ENCODE measurements around the gene EIF4E2.

EIF4E2 gene

DNA sequence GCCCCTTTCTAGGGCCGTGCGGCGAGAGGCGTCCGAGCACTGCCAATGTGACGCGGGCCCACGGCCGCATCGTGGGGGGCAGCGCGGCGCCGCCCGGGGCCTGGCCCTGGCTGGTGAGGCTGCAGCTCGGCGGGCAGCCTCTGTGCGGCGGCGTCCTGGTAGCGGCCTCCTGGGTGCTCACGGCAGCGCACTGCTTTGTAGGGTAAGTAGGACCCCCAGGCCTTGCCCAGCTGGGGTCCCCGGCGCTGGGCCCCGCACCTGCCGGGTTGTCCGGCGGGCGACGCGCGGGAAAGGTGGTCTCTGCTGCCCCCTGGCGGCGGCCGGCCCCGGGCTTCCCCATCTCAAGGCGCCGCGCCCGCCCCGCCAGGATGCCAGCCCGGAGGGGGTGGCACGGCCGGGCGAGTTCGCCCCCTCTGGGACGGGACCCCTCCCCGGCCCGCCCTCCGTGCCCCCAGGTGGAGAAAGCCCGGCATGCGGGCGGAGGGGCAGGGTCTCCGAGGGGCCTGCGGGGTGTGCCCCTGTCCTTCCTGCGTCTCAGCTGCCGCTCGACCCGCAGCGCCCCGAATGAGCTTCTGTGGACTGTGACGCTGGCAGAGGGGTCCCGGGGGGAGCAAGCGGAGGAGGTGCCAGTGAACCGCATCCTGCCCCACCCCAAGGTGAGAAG is 28.4 kb upstream of the EIF4E2 start:
- no peaks in the 10 kb centered on the region for H3K36me3 ChIP-seq (ENCODE audit: control insufficient read depth, insufficient read depth, low read length)
- no peak overlapping the region for H3K4me3 ChIP-seq (ENCODE audit: insufficient read depth, low read depth, low read length)
- H3K27me3 ChIP-seq (ENCODE audit: control insufficient read depth, insufficient read depth, low read length, poor library complexity, severe bottlenecking) = peaks cover 68% of the 10 kb centered on the region
- H3K4me1 ChIP-seq (ENCODE audit: control insufficient read depth, insufficient read depth, low read length) = peaks cover 8% of the 10 kb centered on the region
- 14 to 16% methylated on average over 66 of the region's 66 CpGs for WGBS, 2 experiments
- no peaks in the 10 kb centered on the region for H3K9me3 ChIP-seq (ENCODE audit: control insufficient read depth, low read length)
- H3K27ac ChIP-seq (ENCODE audit: insufficient read depth, low read depth, low read length, poor library complexity, severe bottlenecking) = no peak overlapping the region

DNA sequence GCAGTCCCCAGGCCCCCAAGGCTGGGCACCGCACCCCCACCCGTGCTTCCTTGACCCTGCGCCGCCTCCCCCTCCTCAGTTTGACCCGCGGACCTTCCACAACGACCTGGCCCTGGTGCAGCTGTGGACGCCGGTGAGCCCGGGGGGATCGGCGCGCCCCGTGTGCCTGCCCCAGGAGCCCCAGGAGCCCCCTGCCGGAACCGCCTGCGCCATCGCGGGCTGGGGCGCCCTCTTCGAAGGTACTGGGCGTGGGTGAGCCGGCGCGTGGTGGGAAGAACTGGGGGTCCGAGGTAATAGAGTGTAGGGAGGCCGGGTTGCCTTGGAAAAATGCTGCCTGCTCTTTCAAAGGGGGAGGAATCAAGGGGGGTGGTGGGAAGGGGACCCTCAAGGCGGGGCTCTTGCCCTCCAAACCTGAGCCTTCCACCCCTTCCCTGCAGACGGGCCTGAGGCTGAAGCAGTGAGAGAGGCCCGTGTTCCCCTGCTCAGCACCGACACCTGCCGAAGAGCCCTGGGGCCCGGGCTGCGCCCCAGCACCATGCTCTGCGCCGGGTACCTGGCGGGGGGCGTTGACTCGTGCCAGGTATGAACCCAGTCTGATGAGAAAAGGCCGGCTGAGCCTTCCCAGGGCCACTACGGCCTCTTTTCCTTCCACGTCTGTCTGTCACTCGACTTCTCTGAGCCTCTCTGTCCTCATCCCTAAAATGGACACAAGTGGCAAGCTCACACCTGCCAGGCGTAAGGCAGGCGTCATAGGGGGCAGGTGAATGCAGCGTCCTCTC is 27.7 kb upstream of the EIF4E2 start:
- Histone ChIP-seq H3K27me3 (ENCODE audit: control insufficient read depth, insufficient read depth, low read length, poor library complexity, severe bottlenecking) (peaks cover 68% of the 10 kb centered on the region), H3K4me1 (ENCODE audit: control insufficient read depth, insufficient read depth, low read length) (peaks cover 8% of the 10 kb centered on the region)
- 39% methylated on average over 46 of the region's 46 CpGs for WGBS, 2 experiments

DNA sequence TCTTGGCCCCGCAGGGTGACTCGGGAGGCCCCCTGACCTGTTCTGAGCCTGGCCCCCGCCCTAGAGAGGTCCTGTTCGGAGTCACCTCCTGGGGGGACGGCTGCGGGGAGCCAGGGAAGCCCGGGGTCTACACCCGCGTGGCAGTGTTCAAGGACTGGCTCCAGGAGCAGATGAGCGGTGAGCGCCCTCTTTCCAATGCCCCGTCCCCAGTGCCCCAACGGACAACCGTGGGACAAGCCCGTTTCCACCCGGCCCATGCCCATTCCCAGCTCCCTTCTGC is 27.1 kb upstream of the EIF4E2 start:
- no peak overlapping the region for H3K27ac ChIP-seq (ENCODE audit: insufficient read depth, low read depth, low read length, poor library complexity, severe bottlenecking)
- WGBS, 2 experiments = 13 to 19% methylated on average over 16 of the region's 16 CpGs
- H3K4me1 ChIP-seq (ENCODE audit: control insufficient read depth, insufficient read depth, low read length) = peaks cover 8% of the 10 kb centered on the region
- H3K36me3 ChIP-seq (ENCODE audit: control insufficient read depth, insufficient read depth, low read length) = no peaks in the 10 kb centered on the region
- H3K27me3 ChIP-seq (ENCODE audit: control insufficient read depth, insufficient read depth, low read length, poor library complexity, severe bottlenecking) = peaks cover 72% of the 10 kb centered on the region
- H3K9me3 ChIP-seq (ENCODE audit: control insufficient read depth, low read length) = no peaks in the 10 kb centered on the region
- peak overlapping the region; percentile 28 for H3K4me3 ChIP-seq (ENCODE audit: insufficient read depth, low read depth, low read length)

More for the DNA sequence above, 27.7 kb upstream of the EIF4E2 start:
- H3K27ac ChIP-seq (ENCODE audit: insufficient read depth, low read depth, low read length, poor library complexity, severe bottlenecking) = no peak overlapping the region
- H3K9me3 ChIP-seq (ENCODE audit: control insufficient read depth, low read length) = no peaks in the 10 kb centered on the region
- no peaks in the 10 kb centered on the region for H3K36me3 ChIP-seq (ENCODE audit: control insufficient read depth, insufficient read depth, low read length)
- no peak overlapping the region for H3K4me3 ChIP-seq (ENCODE audit: insufficient read depth, low read depth, low read length)

DNA sequence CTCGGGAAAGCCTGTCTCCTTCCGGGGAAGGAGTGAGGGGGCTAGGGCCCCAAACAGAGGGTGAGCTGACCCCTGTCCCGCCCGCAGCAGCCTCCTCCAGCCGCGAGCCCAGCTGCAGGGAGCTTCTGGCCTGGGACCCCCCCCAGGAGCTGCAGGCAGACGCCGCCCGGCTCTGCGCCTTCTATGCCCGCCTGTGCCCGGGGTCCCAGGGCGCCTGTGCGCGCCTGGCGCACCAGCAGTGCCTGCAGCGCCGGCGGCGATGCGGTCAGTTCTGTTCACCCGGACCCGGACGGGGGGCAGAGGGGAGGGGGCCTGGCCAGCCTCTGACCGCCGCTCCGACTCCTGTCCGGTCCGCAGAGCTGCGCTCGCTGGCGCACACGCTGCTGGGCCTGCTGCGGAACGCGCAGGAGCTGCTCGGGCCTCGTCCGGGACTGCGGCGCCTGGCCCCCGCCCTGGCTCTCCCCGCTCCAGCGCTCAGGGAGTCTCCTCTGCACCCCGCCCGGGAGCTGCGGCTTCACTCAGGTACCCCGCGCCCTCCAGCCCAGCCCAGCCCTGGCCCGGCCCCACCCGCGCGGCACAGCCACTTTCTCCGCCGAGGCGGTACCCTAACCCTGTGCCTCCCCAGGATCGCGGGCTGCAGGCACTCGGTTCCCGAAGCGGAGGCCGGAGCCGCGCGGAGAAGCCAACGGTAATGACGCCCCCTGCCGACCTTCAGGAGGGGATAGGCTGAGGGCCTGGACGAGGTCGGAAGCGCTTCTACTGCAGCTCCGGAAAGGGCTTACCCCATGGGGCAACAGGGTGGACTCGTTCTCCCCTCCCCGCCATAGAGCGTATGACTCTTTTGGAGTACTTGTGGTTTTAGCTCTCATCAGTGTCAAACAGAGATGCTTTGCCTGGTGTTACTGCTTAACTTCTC is 26.5 kb upstream of the EIF4E2 start:
- H3K4me1 ChIP-seq (ENCODE audit: control insufficient read depth, insufficient read depth, low read length) = peaks cover 8% of the 10 kb centered on the region
- no peak overlapping the region for H3K27ac ChIP-seq (ENCODE audit: insufficient read depth, low read depth, low read length, poor library complexity, severe bottlenecking)
- peak overlapping the region; percentile 28 for H3K4me3 ChIP-seq (ENCODE audit: insufficient read depth, low read depth, low read length)
- peaks cover 66% of the 10 kb centered on the region for H3K27me3 ChIP-seq (ENCODE audit: control insufficient read depth, insufficient read depth, low read length, poor library complexity, severe bottlenecking)
- H3K9me3 ChIP-seq (ENCODE audit: control insufficient read depth, low read length) = no peaks in the 10 kb centered on the region
- H3K36me3 ChIP-seq (ENCODE audit: control insufficient read depth, insufficient read depth, low read length) = no peaks in the 10 kb centered on the region
- 2% methylated on average over 75 of the region's 75 CpGs for WGBS, 2 experiments

DNA sequence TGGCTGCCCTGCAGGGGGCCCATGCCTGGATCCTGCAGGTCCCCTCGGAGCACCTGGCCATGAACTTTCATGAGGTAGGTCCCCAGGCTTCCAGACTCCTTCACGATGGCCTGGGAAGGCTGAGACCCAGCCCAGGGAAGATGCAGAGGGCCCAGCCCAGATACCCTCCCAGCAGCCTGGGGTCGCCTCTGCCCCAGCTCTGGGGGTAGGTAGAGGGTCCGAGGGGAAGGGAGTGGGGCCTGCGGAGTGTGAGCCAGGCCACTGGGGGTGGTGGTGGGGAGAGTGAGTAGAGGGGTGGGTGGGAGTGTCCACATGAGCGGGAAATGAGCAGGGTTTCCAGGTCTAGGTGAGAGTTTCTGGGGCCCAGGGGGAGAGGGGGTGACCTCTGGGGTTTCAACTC is 25.7 kb upstream of the EIF4E2 start:
- no peaks in the 10 kb centered on the region for H3K9me3 ChIP-seq (ENCODE audit: control insufficient read depth, low read length)
- H3K27ac ChIP-seq (ENCODE audit: insufficient read depth, low read depth, low read length, poor library complexity, severe bottlenecking) = no peak overlapping the region
- H3K4me1 ChIP-seq (ENCODE audit: control insufficient read depth, insufficient read depth, low read length) = peaks cover 8% of the 10 kb centered on the region
- no peaks in the 10 kb centered on the region for H3K36me3 ChIP-seq (ENCODE audit: control insufficient read depth, insufficient read depth, low read length)
- H3K27me3 ChIP-seq (ENCODE audit: control insufficient read depth, insufficient read depth, low read length, poor library complexity, severe bottlenecking) = peaks cover 58% of the 10 kb centered on the region
- 74 to 76% methylated on average over 6 of the region's 6 CpGs for WGBS, 2 experiments
- H3K4me3 ChIP-seq (ENCODE audit: insufficient read depth, low read depth, low read length) = no peak overlapping the region

DNA sequence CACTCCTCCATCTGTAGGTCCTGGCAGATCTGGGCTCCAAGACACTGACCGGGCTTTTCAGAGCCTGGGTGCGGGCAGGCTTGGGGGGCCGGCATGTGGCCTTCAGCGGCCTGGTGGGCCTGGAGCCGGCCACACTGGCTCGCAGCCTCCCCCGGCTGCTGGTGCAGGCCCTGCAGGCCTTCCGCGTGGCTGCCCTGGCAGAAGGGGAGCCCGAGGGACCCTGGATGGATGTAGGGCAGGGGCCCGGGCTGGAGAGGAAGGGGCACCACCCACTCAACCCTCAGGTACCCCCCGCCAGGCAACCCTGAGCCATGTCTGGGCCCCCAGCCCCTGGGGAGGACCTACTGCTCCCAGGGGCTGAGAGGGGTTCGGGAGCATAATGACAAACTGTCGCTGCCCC is 25.3 kb upstream of the EIF4E2 start:
- H3K27ac ChIP-seq (ENCODE audit: insufficient read depth, low read depth, low read length, poor library complexity, severe bottlenecking) = no peak overlapping the region
- H3K4me3 ChIP-seq (ENCODE audit: insufficient read depth, low read depth, low read length) = no peak overlapping the region
- WGBS, 2 experiments = 85 to 86% methylated on average over 14 of the region's 14 CpGs
- H3K27me3 ChIP-seq (ENCODE audit: control insufficient read depth, insufficient read depth, low read length, poor library complexity, severe bottlenecking) = peaks cover 55% of the 10 kb centered on the region
- no peaks in the 10 kb centered on the region for H3K9me3 ChIP-seq (ENCODE audit: control insufficient read depth, low read length)
- no peaks in the 10 kb centered on the region for H3K36me3 ChIP-seq (ENCODE audit: control insufficient read depth, insufficient read depth, low read length)
- H3K4me1 ChIP-seq (ENCODE audit: control insufficient read depth, insufficient read depth, low read length) = peaks cover 8% of the 10 kb centered on the region

DNA sequence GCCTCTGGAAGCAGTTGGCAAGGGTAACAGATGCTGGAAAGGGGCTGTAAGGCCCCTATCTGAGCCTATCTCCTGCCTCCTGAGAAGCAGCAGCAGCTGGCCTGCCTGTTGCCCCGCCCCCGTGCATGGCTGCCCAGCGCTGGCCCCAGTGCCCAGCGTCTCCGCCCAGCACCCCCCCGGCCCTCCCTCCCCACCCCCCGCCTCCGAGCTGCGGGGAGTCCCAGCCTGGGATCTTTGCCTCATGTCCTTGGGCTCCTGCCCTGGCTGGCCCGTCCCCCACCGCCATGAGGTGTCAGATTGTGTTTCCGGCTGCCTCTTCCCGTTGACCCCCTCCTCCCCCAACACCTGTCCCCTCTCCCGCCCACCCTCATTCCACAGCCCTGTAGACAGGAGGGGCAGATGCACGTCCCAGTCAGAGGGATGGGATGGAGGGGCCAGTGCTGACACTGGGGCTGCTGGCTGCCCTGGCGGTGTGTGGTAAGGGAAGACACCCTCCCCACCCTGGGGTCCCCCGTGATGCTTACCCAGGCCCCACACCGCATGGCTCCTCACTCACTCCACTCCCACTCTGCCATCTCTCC is 24.6 kb upstream of the EIF4E2 start, which contains the start of gene CHRND:
Gene CHRND, plus strand, starts transcription at position 370 of the 581 bp plus-strand sequence. Its CDS starts 56 bp downstream, at position 426.
- Histone ChIP-seq H3K9me3 (ENCODE audit: control insufficient read depth, low read length) (no peaks in the 10 kb centered on the region), H3K36me3 (ENCODE audit: control insufficient read depth, insufficient read depth, low read length) (no peaks in the 10 kb centered on the region), H3K27me3 (ENCODE audit: control insufficient read depth, insufficient read depth, low read length, poor library complexity, severe bottlenecking) (peaks cover 48% of the 10 kb centered on the region), H3K4me1 (ENCODE audit: control insufficient read depth, insufficient read depth, low read length) (peaks cover 8% of the 10 kb centered on the region), H3K4me3 (ENCODE audit: insufficient read depth, low read depth, low read length) (no peak within 1 kb of the TSS), H3K27ac (ENCODE audit: insufficient read depth, low read depth, low read length, poor library complexity, severe bottlenecking) (no peak within 1 kb of the TSS)
- WGBS, 2 experiments = 29 to 33% methylated on average over 15 to 18 of the region's 18 CpGs

DNA sequence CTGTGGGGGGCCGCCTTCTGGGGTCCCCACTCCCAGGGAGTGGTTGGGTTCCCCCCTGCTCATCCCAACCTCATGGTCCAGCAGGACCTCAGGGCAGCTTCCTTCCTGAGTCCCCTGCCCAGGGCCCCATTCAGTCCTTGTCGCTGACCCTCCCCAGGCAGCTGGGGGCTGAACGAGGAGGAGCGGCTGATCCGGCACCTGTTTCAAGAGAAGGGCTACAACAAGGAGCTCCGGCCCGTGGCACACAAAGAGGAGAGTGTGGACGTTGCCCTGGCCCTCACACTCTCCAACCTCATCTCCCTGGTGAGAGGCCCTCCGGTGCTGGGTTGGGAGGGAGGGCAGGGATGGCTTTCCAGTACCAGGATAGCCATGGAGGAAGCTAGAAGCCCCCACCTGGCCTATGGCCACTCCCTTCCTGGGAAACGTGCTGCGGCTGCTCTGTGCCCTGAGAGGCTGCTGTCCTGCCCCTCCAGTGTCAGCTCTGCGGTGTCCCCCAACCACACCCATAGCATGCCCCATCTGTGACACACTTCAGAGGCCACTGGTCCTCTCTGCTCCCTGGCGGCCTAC is 24.0 kb upstream of the EIF4E2 start:
- 68 to 70% methylated on average over 13 of the region's 13 CpGs for WGBS, 2 experiments
- peaks cover 8% of the 10 kb centered on the region for H3K4me1 ChIP-seq (ENCODE audit: control insufficient read depth, insufficient read depth, low read length)
- no peaks in the 10 kb centered on the region for H3K9me3 ChIP-seq (ENCODE audit: control insufficient read depth, low read length)
- no peaks in the 10 kb centered on the region for H3K36me3 ChIP-seq (ENCODE audit: control insufficient read depth, insufficient read depth, low read length)
- no peak overlapping the region for H3K27ac ChIP-seq (ENCODE audit: insufficient read depth, low read depth, low read length, poor library complexity, severe bottlenecking)
- peaks cover 43% of the 10 kb centered on the region for H3K27me3 ChIP-seq (ENCODE audit: control insufficient read depth, insufficient read depth, low read length, poor library complexity, severe bottlenecking)
- H3K4me3 ChIP-seq (ENCODE audit: insufficient read depth, low read depth, low read length) = no peak overlapping the region

DNA sequence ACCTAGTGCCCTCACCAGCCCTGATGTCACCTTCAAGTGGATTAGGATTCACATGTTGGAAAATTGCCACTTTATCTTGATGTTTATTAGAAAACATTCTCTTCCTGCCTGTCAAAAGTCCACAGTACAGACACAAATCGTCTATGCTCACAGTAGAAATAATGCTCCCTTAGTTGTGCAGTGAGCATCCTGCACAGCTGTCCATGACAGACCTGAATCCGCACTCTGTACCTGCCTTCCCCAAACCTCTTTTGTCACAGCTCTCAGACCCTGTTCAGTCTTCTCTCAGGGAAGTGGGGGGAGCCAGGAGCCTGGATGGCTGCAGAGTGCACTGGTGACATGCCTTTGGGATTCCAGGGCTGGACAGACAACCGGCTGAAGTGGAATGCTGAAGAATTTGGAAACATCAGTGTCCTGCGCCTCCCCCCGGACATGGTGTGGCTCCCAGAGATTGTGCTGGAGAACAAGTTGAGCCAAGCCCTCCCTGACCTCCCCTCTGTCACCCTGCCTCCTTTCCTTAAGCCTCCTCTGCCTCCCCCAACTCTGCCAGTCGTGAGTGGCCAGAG is 22.5 kb upstream of the EIF4E2 start:
- H3K4me1 ChIP-seq (ENCODE audit: control insufficient read depth, insufficient read depth, low read length) = peaks cover 7% of the 10 kb centered on the region
- peaks cover 27% of the 10 kb centered on the region for H3K27me3 ChIP-seq (ENCODE audit: control insufficient read depth, insufficient read depth, low read length, poor library complexity, severe bottlenecking)
- WGBS, 2 experiments = 87 to 92% methylated on average over 6 of the region's 6 CpGs
- no peak overlapping the region for H3K4me3 ChIP-seq (ENCODE audit: insufficient read depth, low read depth, low read length)
- H3K36me3 ChIP-seq (ENCODE audit: control insufficient read depth, insufficient read depth, low read length) = no peaks in the 10 kb centered on the region
- H3K9me3 ChIP-seq (ENCODE audit: control insufficient read depth, low read length) = no peaks in the 10 kb centered on the region
- H3K27ac ChIP-seq (ENCODE audit: insufficient read depth, low read depth, low read length, poor library complexity, severe bottlenecking) = no peak overlapping the region
